Renal cortex interstitium (tissue), 11 donors: Measurements from ENCODE around the gene HP. TPM values are rescaled to one million over a fixed set of nuclear protein-coding genes. Genes with fewer than 3 reads are reported as not detected.

Source experiments
- DNase-seq, 11 donors: peaks; one replicate each; pipeline ENCODE4 v3.0.0-alpha.2; 2013; ENCODE audit warnings: low read depth in 9 of 11, low spot score in 4 of 11; ENCODE audit errors: extremely low read depth in 1 of 11
- polyA plus RNA-seq, 3 donors: library from polyadenylated mRNA; unstranded; fragments of 120-200 nt; gene quantifications; one replicate each; pipeline ENCODE4 v1.2.1, GENCODE V29; 2013; ENCODE audit not compliant: insufficient read length in 3 of 3

HP gene
- polyA plus RNA-seq, 3 donors = 0.59 to 0.99 (median 0.85) TPM

DNA sequence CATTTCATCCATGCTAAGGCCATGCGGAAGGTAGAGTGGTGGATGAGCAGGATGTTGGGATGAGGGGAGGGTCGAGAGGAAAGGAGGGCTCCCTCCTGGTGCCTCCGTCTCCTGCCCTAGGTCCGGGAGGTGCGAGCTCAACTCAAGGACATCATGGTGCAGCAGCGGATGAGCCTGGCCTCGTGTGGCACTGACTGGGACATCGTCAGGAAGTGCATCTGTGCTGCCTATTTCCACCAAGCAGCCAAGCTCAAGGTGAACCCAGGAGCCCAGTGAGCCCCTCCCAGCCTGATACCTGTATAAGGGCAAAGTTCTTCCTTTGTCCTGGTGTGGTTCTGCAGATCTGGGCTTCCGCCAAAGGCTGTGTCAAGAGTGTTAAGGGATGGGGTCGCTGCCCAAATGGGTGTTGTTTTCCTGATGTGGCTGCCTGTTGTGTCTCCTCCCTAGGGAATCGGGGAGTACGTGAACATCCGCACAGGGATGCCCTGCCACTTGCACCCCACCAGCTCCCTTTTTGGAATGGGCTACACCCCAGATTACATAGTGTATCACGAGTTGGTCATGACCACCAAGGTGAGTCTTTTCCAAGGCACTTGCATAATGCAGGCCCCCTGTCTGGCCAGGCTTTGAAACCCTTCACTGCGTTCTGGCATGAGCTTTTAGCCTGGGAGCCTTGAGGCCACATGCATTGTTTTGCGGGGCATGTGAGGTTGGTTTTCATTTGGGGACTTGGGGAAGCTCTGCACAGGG, 54.2 kb downstream of the HP start:
- no peak for DNase-seq

DNA sequence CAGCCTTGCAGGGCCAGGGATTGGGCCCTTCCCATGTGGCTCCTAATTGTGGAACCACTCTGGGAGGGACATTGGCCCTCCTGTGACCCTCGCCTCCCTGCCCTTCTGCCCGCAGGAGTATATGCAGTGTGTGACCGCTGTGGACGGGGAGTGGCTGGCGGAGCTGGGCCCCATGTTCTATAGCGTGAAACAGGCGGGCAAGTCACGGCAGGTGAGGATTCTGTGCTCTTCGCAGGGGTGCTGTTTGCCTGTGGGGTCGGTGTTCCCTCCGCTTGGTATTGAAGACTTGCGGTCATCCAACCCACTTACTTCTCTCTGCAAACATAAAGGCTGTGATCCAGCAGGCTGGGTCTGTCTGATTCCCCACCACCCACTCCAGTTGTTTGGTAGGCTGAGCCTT, 55.0 kb downstream of the HP start:
- no peak for DNase-seq

DNA sequence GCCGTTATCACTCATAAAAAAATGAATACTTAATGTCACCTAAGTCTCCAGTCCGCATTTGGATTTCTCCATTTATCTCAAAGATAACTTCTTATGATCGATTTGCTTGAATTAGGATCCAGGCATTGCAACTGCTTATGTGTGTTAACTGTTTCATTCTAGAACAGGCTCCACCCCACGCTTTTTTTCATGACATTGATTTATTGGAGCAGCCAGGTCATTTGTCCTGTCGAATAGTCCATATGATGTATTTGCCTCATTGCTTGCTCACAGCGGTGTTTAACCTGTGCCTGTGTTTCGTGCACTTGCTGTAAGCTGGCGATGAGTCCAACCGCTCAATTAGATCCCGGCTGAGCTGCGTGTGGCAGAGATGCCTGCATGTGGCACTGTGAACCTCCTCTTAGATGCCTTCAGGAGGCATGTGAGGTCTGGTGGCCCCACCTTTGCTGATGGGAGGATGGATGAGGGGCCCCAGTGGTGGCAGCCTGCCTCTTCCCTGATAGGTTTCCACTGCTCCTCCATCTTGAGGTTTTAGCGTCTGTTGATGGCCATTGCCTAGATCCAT, 55.7 kb downstream of the HP start:
- DNase-seq = no peak

Other genes with a start within 250 kb of the HP start
- 10 to 100 TPM; 76.0 to 99.5 (median 86.4) TPM for gene AP1G1, start 245.7 kb upstream of the HP start, polyA plus RNA-seq
- gene ATXN1L, start 208.5 kb upstream of the HP start, polyA plus RNA-seq = 10 to 100 TPM; 34.9 to 36.6 (median 35.5) TPM
- 10 to 100 TPM; 19.5 to 25.8 (median 20.5) TPM for gene ZNF821, start 170.3 kb upstream of the HP start, polyA plus RNA-seq
- 100 to 1,000 TPM; 255 to 338 (median 304) TPM for gene IST1, start 159.0 kb upstream of the HP start, polyA plus RNA-seq
- gene PKD1L3, start 54.1 kb upstream of the HP start, polyA plus RNA-seq = under 1 TPM; 0.06 to 0.14 (median 0.12) TPM
- 10 to 100 TPM; 14.6 to 20.7 (median 15.2) TPM for gene DHODH, start 45.8 kb upstream of the HP start, polyA plus RNA-seq
- gene HPR, start 8.7 kb downstream of the HP start, polyA plus RNA-seq = not detected
- gene TXNL4B, start 39.1 kb downstream of the HP start, polyA plus RNA-seq = 10 to 100 TPM; 19.5 to 20.2 (median 19.9) TPM
- gene DHX38, start 39.3 kb downstream of the HP start, polyA plus RNA-seq = 10 to 100 TPM; 71.0 to 76.8 (median 76.1) TPM
- gene PMFBP1, start 117.7 kb downstream of the HP start, polyA plus RNA-seq = 1 to 10 TPM; 2.9 to 7.6 (median 4.2) TPM